Measurements from ENCODE around the gene AGAP1.

Gene AGAP1

GRCh38 chr2:235493775-235494715, at the start of gene AGAP1:
AGAP1 (plus strand) TSS chr2:235494043.
- DNase-seq = peak; percentile 52

DNA sequence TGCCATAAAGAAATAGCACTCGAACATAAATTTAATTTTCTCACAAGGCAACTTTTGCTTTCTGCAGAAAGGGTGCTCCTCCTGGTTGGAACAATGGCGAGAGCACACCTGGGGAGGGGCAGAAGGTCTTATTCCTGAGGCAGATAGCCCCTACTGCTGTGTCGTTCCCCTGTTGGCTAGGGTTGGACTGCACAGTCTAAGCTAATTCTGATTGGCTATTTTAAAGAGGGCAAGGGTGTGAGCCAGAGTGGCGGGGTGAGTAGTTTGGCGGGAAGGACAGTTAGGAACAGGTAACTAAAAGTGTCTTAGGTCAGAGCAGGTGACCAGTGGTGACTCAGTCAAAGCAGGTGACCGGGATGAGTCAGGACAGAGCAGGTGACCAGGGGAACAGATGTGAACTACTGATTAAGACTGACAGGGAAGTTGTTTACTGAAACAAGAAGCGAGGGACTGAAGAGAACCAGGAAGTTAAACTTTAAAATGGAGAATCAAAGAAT, 49.7 kb upstream of the AGAP1 start:
- DNase-seq = no peak

- DNase-seq = no peak
Measured at GRCh38 chr2:235445116-235445515, 48.7 kb upstream of the AGAP1 start.

GRCh38 chr2:235446082-235446481, 47.8 kb upstream of the AGAP1 start:
- DNase-seq = no peak

DNA sequence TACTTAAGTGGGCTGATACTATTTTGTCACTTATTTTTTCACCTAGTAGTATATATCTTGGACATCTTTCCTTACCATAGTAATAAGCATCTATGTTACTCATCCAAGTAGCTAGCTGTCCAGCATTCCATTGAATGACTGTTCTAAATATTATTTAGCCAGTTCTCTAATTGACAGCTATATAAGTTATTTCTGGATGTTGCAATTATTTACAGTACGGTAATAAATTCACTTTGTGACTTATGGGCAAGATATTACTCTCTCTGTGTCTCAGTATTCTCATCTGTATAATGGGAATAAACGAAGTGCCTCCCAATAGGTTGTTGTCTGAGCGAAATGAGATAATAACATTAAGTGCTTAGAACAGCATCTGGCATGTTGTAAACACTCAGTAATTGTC, 46.6 kb upstream of the AGAP1 start:
- no peak for DNase-seq

DNA sequence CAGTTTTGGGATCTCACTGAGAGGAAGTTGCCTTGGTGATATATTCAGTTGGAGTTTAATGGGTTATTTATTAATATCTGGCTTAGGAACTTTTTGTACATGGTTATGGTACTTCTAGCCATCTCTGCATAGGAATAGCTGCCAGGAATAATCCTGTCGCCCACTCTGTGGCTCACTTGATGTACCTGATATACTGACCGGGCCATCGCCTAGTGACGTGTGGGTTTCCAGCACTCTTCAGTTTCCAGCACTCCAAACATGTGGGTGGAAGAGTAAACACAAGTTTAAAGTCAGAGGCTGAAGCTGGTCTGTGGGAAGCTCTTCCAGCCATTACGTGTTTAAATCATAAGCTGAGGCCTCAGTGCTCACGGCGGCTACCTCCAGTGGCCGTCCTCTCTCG, 44.3 kb upstream of the AGAP1 start:
- no peak for DNase-seq

DNA sequence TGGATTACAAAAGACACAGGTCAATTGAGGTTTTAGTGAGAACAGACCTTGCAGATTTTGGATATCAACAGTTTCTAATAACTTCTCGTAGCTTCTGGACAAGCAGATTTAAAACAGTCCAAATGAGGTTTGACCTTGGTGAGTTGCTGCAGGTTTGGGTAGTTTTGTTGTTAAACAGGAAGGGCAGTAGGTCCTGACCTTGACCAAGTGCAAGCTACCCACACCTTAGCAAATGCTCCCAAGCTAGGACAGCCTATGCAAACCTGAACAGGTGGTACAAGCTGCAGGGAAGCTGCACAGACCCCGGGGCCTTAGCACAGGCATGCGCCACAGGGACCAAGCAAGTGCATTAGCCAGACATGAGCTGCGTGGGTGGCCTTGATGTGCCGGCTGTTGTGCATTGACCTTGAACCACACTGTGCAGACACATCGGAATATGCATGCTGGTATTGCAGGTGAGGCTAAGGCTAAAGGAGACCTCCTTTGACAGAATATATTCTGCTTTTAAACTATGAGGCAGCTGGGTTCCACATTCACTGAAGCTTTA, 40.2 kb upstream of the AGAP1 start:
- no peak for DNase-seq

GRCh38 chr2:235458839-235459273, 35.0 kb upstream of the AGAP1 start:
- DNase-seq = no peak

DNA sequence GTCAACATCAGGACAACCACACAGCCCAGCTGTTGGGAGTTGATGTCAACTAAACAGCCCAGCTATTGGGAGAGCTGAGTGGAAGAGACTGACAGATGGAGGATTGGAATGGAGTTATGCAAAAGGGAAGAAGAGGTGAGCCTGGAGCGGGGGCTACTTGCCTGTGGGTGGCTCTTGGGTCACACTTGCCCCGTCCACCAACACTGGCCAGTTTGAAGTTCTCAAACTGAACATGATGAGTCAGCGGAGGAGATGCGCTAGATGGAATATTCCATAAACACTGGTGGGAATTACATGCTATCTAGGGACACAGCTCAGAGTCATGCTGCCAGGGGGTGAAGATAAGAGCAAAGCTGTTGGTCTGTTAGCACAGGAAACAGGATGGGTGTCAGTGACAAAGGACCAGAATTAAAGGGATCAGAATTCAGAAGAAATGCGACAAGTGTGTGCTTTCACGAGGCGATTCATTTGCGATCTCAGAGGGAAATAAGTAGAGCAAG, 33.2 kb upstream of the AGAP1 start:
- no peak for DNase-seq

GRCh38 chr2:235461763-235462414, 32.0 kb upstream of the AGAP1 start:
- DNase-seq = no peak

DNA sequence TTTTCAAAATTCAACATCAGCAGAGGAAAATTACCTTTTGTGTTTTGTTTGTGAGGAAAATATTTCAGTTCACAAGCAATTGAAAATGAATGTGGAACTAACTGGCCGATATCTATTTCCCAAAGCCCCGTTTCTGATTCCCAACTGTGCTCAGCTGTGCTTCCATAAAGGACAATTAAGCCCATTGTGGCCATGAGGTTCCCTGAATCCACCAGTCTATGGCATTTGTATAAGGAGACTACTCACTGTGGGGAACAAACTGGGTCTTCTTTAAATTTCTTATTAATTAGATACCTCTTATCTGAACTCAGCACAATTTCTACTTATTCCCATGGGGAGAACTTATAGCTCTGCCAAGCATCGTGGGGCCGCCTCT, 31.4 kb upstream of the AGAP1 start:
- DNase-seq = no peak

DNA sequence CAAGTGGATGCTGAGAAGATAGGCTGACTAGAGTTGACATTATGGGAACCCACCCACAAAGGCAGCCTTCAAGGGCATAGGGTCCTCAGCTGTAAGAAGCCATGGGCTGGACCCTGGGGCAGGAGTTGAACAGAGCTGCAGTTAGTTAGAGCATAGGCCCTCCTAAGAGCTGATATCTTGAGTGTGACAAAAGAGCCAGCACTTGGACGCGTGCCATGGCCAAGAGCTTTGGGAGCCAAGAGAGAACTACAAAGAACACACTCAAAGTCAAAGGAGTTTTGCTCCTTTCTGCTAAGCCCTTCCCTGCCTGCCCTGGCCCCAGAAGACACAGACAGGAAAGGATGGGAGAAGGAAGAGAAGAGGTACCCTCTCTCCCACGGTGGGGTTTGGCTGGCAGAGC, 29.9 kb upstream of the AGAP1 start:
- DNase-seq = no peak

GRCh38 chr2:235467588-235467987, 26.3 kb upstream of the AGAP1 start:
- no peak for DNase-seq

DNA sequence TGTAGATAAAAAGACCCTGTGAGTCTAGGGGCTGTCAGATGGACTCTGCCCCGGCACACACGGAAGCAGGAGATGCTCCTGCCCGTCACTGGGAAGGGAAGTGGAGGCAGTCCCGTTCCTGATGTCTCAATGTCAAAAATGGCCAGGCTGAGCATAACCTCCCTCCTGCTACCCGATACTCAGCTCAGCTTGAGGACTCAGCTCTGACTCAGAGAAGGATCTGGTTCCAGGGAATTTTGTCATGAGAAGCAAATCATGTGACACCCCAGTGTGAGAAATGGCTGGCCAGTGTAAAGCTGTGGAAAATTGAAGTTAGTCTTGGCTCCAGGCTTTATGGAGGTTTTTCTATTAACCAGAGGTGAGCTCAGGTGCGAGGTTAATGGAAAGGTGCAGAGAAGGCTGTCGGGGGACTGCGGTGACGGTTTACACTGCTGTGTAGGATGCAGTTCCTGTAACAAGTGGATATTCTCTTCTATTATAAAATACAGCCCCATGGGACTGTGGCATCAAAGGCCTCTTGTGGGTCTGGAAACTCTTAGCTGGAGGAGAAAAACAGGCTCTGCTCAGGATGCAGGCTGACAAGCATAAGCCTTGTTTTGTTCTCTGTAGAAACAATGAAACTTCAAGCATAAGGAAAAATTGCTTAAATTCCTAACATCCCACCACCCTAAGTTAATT, 24.7 kb upstream of the AGAP1 start:
- DNase-seq = no peak

DNA sequence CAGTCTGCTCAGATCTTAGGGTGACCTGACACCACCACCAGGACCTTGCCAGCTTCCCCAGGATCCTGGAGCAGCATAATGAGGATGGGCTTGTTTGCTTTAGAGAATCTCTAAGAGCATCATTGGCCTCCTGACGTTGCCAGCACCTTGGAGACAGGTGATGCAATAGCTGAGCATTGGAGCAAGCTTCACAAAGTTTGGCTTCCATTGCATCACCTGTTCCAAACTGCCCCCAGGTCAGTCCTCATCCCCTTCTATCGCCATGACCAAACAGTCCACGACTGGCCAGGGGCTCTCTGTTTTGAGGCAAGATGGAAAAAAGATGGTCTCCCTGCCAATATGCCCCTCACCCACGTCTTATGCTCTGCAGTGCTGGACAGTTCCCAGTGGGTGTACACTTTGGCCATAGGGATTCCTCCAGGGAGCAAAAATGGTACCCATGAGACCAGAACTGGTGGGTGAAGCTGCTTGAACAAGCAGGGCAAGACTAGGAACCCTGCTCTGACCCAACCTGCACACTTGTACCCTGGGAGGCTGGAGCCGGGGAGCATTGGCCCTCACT, 22.6 kb upstream of the AGAP1 start:
- no peak for DNase-seq

GRCh38 chr2:235472443-235472842, 21.4 kb upstream of the AGAP1 start:
- DNase-seq = no peak

GRCh38 chr2:235478609-235479008, 15.2 kb upstream of the AGAP1 start:
- DNase-seq = no peak

- DNase-seq = no peak
Measured at GRCh38 chr2:235479604-235480003, 14.2 kb upstream of the AGAP1 start.

- no peak for DNase-seq
Measured at GRCh38 chr2:235480614-235481013, 13.2 kb upstream of the AGAP1 start.

DNA sequence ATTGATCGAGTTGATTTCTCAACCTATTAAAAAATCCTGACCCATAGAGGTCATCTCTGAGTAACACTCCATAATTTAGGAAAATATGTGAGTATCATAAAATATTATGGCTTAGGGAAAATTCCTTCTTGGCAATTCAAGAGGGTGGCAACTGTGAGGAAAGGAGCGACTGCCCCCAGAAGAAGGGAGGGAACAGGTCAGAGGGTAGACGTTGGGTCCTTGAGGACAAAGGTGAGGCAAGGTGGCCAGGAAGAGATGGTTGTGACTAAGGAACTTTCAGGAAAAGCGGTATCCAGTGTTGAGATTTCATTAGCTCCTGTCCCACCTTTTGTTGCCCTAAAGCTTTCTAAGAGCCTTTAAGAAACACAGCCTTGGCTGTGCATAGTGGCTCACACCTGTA, 10.5 kb upstream of the AGAP1 start:
- DNase-seq = no peak

DNA sequence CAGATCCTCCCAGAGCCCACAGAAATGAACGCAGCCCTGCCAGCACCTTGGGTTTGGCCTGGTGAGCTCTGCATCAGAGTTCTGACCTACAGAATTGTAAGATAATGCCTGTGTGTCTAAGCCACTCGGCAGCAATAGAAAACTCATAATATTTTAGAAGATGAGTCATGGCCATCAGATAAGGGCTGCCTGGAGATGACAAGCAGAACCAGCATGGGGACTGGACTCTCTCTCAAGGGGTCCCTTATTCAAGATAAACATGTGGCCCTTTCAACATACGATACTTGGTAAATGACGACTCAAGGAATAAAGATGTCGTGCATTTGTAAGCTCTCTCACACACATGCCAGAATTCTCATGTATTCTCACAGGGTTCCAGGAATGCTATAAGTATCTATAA, 8.5 kb upstream of the AGAP1 start:
- DNase-seq = no peak

GRCh38 chr2:235486729-235487128, 7.1 kb upstream of the AGAP1 start:
- no peak for DNase-seq

- no peak for DNase-seq
Measured at GRCh38 chr2:235489897-235490296, 3.9 kb upstream of the AGAP1 start.

All from NCI-H1048 (cell line).